GM21447 (cell line): ENCODE data around the gene ABCA1.
"Not testable (repeated sequence)": the region's sequence is repeated elsewhere in the genome, so short reads cannot be mapped to it uniquely, and the experiment has no call there.

Experiments
- ATAC-seq: cut with Tn5 transposase; IDR thresholded peaks from one replicate; pipeline ENCODE4 v1.9.1; 2021; ENCODE audit not compliant: unreplicated experiment

The ABCA1 gene

GRCh38 chr9:104769029-104769428 lies 158.9 kb downstream of the ABCA1 start:
- ATAC-seq = not testable (repeated sequence)

DNA sequence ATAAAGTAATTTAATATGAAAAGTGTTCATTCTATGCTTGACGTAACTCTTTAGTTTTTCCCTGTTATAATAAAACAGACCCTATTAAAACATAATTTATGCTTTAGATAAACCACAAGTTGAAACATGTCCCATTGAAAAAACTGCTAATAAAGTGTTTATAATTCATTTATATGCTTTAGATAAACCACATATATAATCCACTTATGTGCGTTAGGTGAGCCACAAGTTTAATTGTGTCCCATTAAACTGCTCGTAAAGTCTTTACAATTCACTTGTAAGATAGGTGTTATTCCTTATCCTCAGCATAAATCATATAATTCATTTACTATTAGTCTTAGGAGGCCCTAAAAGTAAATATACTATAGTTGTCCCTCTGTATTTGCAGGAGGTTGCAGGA lies 160.4 kb downstream of the ABCA1 start:
- ATAC-seq = no peak

GRCh38 chr9:104766025-104766424 lies 161.9 kb downstream of the ABCA1 start:
- no peak for ATAC-seq

- ATAC-seq = peak; percentile 42
These were observed 162.8 kb downstream of the ABCA1 start for GRCh38 chr9:104765138-104765537.

GRCh38 chr9:104758974-104759373 lies 169.0 kb downstream of the ABCA1 start:
- ATAC-seq = peak; percentile 49

DNA sequence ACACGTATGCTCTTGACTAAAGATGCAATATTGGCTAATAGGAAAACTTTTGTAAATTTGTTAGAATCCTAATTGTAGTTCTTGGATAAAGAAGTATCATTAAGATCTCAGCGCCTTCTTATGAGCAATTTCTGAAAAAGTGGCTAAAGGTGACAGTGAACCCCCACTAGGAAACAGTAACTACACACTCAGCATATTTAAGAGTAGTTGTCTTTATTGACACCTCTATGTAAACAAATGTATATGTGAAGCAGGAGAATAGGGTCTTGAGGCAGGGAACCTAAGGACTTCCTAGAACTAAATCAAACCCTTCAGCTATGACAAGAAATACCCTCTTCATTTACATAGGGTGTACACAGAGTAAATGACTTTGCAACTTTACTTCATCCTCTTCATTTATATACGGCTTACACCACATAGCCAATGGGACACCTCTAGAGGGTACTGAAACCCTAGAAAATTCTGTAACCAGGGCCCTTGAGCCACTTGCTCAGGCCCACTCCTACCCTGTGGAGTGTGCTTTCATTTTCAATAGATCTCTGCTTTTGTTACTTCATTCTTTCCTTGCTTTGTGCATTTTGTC lies 177.7 kb downstream of the ABCA1 start:
- peak; percentile 40 for ATAC-seq

GRCh38 chr9:104748359-104749031 lies 179.5 kb downstream of the ABCA1 start:
- peak; percentile 0 for ATAC-seq

DNA sequence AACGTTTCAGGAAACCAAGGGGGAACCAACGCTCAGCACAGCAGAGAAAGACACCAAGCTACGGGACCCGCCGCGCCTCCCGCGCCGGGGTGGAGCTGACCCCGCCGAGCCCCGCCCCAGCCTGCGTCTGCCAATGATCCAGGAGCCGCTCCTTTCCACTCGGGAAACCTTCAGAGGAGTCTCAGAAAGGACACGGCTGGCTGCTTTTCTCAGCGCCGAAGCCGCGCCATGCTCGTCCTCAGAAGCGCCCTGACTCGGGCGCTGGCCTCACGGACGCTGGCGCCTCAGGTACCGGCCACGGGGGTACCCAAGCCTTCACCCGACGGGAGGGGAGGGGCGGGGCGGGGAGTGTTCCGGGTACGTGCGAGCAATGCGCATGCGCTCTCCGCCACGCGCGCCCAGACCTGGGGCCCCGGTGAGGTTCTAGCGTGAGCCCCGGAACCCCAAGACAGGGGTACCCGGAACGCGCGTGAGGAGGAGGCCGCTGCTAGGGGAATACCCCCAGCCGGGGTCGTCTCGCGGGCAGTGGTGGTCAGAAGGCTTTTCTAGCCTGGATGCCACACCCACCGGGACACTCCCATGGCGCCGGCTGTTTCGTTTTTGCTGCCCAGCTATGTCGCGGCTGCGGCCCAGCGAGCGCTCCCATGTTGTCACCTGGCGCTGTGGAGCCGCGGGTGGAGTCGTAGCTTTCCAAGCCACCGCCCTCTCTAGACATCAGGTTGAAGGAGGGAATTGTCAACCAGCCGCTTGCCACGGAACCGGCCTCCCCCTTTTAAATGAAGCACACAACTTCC lies 180.2 kb downstream of the ABCA1 start, which contains the start of gene NIPSNAP3A:
Gene NIPSNAP3A, plus strand, starts transcription at position 119 of the 794 bp plus-strand sequence. Its CDS starts 110 bp downstream, at position 229.
- ATAC-seq = peak; percentile 82

DNA sequence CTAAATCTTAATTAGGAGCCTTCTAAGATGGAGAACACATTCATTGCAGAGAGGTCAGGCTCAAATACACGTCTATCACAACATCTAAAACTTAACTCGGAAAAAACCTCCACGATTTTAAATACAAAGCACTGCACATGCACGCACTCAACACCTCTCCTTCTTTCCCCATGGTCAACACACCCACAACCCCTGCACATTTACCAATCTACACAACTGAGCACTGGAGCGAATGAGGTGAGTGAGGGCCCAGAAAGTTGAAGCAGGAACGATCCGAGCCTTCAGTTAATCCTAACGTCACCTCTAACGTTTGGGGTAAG lies 180.8 kb downstream of the ABCA1 start:
- ATAC-seq = no peak

DNA sequence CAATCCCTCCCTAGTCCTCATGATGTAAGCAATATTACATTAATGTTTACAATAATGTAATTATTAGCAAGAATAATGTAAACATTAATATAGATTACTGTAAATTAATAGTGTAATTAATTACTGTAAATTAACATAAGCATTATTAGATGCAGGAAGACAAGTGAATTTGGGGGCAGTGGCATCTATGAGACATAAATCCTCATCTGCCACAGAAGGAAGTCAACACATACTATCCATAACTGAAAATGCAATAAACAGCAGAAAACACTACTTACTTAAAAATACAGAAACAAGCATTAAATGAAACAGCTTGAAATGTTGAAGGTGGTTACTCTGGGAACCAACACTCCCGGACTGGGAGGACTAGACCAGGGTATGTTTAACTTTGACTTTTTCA lies 181.2 kb downstream of the ABCA1 start:
- ATAC-seq = no peak

DNA sequence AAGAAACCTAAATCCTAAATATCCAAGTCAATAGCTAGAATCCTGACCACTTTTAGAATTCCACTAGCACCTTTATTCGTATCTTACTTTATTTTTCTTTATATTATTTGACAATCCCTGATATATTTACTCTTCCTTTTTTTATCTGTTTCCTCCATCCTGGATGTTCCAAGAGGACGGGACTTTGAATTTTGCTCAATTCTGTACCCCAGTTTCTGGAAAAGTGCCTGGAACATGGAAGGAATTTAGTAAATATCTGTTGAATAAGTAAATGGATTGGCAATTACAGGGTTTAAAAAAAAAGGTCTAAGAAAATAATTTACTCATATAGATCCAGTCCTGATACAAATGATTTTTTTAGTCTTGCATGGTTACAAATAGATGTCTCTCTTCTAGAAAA lies 181.7 kb downstream of the ABCA1 start:
- ATAC-seq = no peak

DNA sequence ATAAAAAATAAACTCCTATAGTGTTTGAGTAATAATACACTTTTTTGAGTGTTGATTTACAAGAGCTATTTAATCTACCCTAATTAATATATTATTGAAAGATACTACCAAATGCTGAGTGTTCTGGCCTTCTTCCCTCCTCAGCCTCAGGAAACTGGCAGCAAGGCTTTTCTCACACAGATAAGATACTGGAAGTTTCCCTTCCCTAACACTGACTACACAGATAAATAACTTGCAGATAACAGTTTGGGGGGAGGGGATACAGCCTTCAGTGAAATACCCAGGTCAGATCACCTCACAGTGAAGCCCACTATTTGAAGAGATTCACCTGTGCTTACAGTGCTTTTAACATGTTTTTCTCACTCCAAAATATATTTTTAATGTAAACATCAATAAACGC lies 182.1 kb downstream of the ABCA1 start:
- ATAC-seq = no peak

GRCh38 chr9:104743376-104743985 lies 184.5 kb downstream of the ABCA1 start:
- peak; percentile 33 for ATAC-seq

- ATAC-seq = no peak
These were observed 187.3 kb downstream of the ABCA1 start for GRCh38 chr9:104740621-104741020.

GRCh38 chr9:104738452-104738851 lies 189.5 kb downstream of the ABCA1 start:
- no peak for ATAC-seq
